HG03378 (cell line): Measurements from ENCODE around the gene IRS1.

Experiments used
- ATAC-seq: cut with Tn5 transposase; IDR thresholded peaks from one replicate; pipeline ENCODE4 v1.9.1; 2021; ENCODE audit warnings: mild to moderate bottlenecking, moderate library complexity; ENCODE audit not compliant: unreplicated experiment

Gene IRS1

DNA sequence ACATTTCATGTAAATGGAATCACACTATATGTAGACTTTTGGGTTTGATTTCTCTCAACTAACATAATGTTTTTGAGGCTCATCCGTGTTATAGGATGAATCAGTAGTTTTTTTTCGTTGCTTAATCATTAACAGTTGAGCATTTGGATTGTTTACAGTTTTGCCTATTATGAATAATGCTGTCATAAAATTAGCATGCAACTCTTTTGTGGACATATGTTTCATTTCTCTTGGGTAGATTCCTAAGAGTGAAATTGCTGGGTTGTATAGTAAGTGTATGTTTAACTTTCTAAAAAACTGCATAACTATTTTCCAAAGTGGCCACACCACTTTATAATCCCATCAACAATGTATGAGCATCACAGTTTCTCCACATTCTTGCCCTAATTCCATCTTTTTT, 28.6 kb upstream of the IRS1 start:
- no peak for ATAC-seq

DNA sequence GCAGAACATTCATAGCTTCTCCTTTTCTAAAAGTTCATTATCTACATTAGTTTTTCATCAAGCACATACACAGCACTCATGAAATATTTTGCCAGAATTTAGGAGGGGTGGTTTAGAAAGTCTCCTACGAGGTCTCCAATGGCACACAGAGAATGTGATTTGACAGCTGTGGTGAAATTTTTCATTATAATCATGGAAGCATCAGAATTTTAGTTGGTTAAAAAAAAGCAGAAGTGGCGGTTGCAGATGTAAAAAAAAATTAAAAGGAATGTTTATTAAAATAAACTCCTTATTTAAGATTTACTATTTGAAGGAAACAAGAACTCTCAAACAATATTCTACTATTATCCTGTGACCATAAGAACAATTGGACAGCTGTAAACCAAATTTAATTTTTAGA, 25.4 kb upstream of the IRS1 start:
- no peak for ATAC-seq

DNA sequence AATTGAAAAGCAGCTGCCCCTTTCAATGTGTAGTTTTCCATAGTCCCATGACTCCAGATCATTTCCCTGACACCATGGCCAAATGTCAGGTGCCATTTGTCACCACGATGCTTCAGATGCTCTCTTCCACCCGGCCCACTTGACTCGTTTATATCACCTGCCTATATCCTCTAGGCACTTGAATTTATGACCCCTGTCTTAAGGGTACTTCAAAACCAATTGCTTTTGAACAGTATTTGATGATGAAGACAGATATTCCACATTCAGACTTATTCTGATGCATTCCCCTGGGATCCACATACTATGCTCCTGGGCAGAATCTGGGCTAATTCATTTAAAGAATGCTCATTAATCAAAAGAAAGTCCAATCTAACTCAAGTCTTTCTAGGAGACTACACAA, 19.3 kb upstream of the IRS1 start:
- ATAC-seq, result no peak

DNA sequence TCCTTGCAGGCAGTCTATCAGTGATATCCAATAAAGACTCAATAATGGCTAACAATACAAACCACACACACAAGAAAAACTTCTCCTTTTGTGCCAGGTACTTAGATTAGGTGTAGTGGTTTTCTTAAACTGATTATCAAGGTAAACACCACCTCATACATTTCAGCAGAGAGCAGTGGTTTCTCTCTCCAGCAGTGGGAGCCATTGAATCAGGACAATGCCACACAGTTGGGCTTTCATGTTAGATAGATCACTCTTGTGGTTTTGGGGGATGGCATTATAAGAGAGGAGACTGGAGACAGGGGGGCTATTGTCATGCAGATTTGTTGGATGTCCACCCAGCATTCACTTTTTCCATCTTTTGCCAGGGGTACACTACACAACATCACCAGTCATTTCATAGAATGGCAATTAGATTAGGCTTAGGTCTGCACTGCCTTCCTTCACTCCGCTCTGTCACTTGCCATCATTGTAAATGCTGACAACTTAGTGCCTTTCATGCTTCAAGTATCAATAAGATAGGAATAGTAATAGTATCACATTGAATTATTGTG, 13.6 kb upstream of the IRS1 start:
- ATAC-seq, result no peak

DNA sequence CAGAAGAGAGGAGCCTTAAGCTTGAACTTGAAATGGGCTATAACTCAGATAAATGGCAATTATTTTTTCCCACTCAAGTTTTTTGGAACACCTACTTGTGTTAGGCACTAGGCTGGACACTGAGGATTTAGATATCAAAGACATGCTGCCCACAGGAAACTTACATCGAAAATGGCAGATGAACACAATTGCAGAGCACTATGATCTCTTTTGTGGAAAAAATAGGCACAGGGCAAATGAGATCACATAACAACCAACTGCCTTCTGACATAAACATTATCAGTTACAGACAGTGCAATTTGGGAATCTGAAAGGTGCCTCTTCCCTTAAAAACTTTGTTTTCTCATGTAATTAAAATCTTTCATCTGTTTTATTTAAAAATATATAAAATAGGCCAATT, 3.8 kb upstream of the IRS1 start:
- no peak for ATAC-seq

DNA sequence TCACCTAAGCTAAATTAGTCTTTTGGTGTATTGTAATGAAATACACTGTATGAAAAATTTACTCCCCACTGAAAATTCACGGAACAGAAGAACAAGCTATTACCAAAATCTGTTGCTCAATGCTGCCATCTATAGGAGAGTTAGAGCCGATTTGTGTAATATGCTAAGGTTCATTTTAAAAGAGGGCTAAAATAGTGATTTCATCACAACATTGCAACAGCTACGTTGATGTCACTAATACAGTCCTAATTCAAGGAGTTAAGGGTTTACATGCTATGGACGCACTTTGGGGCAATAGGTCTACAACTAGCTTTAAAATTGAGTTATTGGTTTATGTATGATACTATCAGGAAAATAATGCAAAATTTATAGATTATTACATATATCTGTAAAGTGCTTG, 3.0 kb upstream of the IRS1 start:
- ATAC-seq, result peak; percentile 28

DNA sequence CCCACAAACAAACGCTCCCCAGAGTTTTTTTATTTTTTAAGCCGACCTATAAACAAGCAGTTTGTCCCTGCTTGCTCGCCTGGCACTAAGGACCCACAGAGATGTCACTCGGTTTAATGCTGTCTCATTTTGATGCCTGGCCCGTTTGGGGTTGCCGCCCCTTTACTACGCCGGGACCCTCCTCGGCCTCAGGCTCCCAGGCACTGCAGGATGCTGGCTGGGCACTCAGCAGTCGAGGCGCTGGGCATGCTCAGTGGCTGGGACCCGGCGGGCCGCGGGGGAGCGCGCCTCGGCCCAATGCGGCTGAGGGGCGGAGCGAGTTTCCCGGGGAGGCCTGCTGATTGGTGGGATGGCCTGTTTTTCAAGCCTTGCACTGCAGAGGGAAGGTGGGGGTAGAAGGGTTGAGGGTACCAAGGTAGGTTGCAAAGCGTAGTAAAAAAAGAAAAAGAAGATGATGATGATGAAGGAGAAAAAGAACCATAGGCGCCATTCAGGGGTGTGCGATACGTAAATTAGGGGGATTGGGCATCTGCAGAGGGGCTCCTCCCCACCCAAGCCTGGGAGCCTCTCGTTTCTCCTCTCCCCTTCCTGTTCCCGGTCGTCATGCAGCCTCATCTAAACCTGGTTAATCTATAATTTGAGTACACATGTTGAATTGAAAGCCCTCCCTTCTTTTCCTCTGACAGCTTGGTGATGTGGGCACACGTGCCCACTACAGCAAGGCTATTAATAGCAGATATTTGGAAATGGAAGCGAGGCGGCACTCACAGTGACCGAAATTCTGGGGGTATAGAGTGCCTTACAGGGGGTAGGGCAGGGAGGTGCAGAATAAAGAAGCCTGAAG, 1.5 kb upstream of the IRS1 start:
- peak; percentile 83 for ATAC-seq

GRCh38 chr2:226799976-226800940, 638 bp upstream of the IRS1 start:
- no peak for ATAC-seq

- ATAC-seq, result peak; percentile 30
Observed at GRCh38 chr2:226798422-226799210, 1.0 kb downstream of the IRS1 start.

DNA sequence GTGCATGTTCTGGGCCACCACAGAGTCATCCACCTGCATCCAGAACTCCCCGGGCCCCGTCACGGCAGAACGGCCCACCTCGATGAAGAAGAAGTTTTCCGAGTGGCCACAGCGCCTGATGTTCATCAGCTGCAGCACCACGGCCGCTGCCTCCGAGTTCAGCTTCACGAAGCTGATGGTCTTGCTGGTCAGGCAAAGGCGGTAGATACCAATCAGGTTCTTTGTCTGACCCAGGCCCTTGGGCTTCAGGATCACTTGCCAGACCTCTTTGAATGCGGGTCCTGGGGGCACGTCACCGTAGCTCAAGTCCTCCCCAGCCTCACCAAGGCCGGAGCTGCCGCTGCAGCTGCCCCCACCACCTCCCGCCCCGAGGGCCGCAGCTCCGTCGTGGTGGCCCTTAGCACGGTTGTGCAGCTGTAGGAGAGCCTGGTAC, 1.6 kb downstream of the IRS1 start:
- no peak for ATAC-seq

- ATAC-seq, result no peak
Observed at GRCh38 chr2:226797289-226797988, 2.2 kb downstream of the IRS1 start.

- no peak for ATAC-seq
Observed at GRCh38 chr2:226796840-226797288, 2.8 kb downstream of the IRS1 start.

DNA sequence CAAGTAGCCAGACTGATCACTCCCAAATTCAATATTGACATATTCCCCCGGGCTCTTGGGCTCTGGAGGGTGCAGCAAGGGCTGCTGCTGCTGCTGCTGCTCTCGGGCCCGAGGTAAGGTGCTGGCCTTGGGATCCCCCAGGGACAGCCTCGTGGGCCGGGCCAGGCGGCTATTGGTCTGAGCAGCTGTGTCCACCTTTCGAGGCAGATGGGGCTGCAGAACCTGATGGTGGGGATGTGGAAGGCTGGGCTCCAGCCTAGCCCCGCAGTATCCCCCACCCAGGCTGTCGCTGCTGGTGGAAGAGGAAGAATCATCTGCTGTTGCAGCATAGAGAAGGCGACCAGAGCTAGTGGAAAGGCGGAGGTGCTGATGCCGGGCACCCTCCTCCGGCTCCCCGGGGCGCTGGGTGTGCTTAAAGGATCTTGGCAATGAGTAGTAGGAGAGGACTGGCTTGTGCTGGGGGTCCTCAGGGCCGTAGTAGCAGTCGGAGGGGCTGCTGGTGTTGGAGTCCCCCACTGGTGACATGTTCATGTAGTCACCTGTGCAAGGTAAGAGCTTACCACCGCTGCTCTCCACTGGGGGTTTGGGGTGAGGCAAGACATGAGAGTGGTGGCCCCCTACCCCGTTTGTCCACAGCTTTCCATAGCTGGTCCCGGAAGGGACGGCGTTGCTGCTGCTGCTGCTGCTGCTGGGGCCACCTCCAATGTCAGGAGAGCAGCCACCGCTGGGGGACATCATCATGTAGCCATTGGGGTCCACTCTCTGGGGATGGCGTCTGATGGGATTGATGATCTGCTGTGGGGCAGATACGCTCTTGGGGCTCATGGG, 3.4 kb downstream of the IRS1 start:
- no peak for ATAC-seq

- no peak for ATAC-seq
Observed at GRCh38 chr2:226795281-226796011, 4.2 kb downstream of the IRS1 start.

DNA sequence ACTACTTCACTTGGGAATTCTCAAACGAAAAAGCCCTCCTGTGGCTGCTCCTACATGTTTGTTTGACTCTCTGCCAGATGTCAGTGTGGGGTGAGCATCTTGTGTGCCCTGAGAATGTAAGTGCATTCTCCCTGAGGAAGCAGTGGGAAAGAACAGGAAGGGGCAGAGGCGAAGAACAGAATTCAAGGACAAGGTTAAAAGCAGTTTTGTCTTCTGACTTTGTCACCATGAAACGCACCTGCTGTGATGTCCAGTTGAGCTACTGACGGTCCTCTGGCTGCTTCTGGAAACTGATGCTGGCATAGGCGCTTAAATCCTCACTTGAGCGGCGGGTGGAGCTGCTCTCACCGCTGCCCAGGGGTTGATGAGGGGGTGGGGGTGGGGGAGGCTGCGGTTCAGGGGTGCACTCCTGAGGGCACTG, 4.9 kb downstream of the IRS1 start:
- no peak for ATAC-seq

- ATAC-seq, result no peak
Observed at GRCh38 chr2:226794196-226794661, 5.4 kb downstream of the IRS1 start.

GRCh38 chr2:226793646-226794045, 6.0 kb downstream of the IRS1 start:
- no peak for ATAC-seq

DNA sequence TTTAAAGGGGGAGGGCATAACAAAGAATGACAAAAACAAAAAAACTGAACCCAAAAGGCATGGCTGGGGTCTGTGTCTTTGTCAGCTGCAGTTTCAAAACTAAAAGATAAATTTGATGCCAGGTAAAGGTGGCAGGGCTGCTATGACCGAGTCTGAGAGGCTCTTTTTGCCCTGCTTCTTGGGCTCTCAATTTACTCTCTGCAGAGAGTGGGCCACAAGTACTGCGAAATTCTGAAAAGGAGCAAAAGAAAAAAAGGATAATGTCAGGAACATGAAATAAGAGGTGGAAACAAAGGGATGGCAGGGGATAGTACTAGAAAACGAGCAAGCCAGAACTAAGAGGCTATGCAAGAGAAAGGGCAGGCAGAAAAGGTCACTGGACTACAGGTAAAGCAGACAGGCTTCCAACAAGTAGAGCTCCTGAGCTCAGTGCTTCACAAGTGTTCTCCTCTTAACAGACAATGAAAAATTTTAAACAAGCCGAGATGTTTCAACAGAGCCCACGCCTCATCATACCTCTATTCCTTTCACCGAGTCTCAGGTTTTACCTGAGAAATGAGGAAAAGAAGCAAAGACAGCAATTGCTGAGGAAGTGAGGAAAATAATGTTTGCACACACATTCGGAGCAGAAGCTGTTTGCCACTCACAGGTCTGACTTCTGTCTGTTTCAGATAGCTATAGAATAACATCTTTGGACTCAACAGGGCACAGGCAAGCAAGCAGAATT, 7.3 kb downstream of the IRS1 start:
- ATAC-seq, result no peak
